Cardiac muscle cell (in vitro differentiated cells and primary cell): ENCODE results near the gene CALN1. TPM values are rescaled to one million over a fixed set of nuclear protein-coding genes. Genes with fewer than 3 reads are reported as not detected.

Source experiments
- DNase-seq, 2 donors: peaks; one replicate each; pipeline versions ENCODE4 v3.0.0 to v3.0.0-alpha.2; 2010 to 2017; ENCODE audit warnings: low read depth in 1 of 2, low spot score in 1 of 2
- H3K27ac ChIP-seq: fragments of 200-600 bp; sonication (generic); 2 replicates; pipeline ENCODE4 v1.5.1; 2016
- H3K27me3 ChIP-seq: fragments of 200-600 bp; sonication (generic); 2 replicates; pipeline ENCODE4 v1.6.0; 2016; ENCODE audit warnings: control low read depth
- H3K36me3 ChIP-seq: fragments of 200-600 bp; sonication (generic); 2 replicates; pipeline ENCODE4 v1.5.1; 2016; ENCODE audit warnings: control low read depth
- H3K4me1 ChIP-seq: fragments of 200-600 bp; sonication (generic); 2 replicates; pipeline ENCODE4 v1.8.1; 2017; ENCODE audit warnings: low read depth, mild to moderate bottlenecking, mixed run types
- H3K4me3 ChIP-seq: fragments of 200-600 bp; sonication (generic); 2 replicates; pipeline ENCODE4 v1.5.1; 2016; ENCODE audit warnings: mild to moderate bottlenecking
- H3K9me3 ChIP-seq: fragments of 200-600 bp; sonication (generic); 2 replicates; pipeline ENCODE4 v1.5.1; 2017; ENCODE audit warnings: low read depth, mild to moderate bottlenecking, control low read depth
- polyA plus RNA-seq: library from polyadenylated mRNA; unstranded; fragments of >200 nt; fragmentation: Nextera tagmentation; extraction: Ambion mirVana; gene quantifications from 2 replicates; pipeline ENCODE4 v1.2.1, GENCODE V29; 2016
- total RNA-seq: library from RNA; depleted of rRNA; stranded (reverse); fragments of >200 nt; gene quantifications from 2 replicates; pipeline ENCODE4 v1.2.3, GENCODE V29; 2016
- TF ChIP-seq, protein P1 (sequence below): IDR thresholded peaks from 2 replicates; pipeline ENCODE4 v1.5.1; 2012; ENCODE audit warnings: low read depth, mild to moderate bottlenecking, low read length

Gene CALN1
- total and polyA plus RNA-seq, 2 experiments from 2014 or later = 0.03 to 0.18 TPM

DNA sequence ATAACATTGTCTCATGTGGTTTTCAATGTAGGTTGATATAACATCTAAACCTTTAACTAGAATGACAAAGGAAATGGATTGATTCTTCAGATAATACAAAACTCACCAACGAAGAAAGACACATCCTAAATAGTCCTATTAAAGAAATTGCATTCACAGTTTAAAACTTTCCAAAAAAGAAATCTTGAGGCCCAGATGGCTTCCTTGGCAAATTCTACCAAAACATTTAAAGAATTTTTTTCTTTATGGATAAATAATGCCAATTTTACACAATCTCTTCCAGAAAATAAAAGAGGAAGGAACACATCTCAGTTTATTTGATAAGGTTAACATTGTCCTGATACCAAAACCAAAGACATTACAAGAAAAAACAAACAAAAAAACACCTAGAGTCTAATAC, 349.5 kb downstream of the CALN1 start:
- DNase-seq = no peak
- H3K27ac ChIP-seq = no peak overlapping the region
- H3K9me3 ChIP-seq = no peaks in the 10 kb centered on the region
- no peak overlapping the region for H3K4me3 ChIP-seq
- no peaks in the 10 kb centered on the region for H3K4me1 ChIP-seq
- H3K36me3 ChIP-seq = no peaks in the 10 kb centered on the region
- H3K27me3 ChIP-seq = no peaks in the 10 kb centered on the region
- TF ChIP-seq, protein P1, sequence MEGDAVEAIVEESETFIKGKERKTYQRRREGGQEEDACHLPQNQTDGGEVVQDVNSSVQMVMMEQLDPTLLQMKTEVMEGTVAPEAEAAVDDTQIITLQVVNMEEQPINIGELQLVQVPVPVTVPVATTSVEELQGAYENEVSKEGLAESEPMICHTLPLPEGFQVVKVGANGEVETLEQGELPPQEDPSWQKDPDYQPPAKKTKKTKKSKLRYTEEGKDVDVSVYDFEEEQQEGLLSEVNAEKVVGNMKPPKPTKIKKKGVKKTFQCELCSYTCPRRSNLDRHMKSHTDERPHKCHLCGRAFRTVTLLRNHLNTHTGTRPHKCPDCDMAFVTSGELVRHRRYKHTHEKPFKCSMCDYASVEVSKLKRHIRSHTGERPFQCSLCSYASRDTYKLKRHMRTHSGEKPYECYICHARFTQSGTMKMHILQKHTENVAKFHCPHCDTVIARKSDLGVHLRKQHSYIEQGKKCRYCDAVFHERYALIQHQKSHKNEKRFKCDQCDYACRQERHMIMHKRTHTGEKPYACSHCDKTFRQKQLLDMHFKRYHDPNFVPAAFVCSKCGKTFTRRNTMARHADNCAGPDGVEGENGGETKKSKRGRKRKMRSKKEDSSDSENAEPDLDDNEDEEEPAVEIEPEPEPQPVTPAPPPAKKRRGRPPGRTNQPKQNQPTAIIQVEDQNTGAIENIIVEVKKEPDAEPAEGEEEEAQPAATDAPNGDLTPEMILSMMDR = no peak

DNA sequence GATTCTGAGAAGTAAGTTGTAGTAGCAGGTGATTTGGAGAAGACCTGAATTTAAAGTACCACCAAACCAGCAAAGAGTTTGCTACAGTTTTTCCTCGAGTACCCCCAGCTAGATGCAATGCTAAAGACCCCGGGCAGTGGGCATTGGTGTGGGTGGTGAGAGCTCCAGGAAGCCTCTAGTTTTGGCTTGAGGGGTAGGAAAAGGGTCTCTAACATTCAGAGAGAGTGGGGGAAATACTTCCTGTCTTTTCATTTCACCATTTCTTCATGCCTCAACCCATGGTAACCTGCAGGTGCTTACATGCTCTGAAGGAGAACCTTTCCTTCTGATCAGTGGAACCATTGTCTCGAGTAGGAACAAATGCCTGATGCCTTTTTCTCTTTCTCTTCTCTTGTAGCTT, 352.2 kb downstream of the CALN1 start:
- Histone ChIP-seq H3K9me3 (no peaks in the 10 kb centered on the region), H3K36me3 (no peaks in the 10 kb centered on the region), H3K27ac (no peak overlapping the region), H3K4me3 (no peak overlapping the region), H3K27me3 (no peaks in the 10 kb centered on the region), H3K4me1 (no peaks in the 10 kb centered on the region)
- no peak for DNase-seq
- TF ChIP-seq, protein P1 = no peak

DNA sequence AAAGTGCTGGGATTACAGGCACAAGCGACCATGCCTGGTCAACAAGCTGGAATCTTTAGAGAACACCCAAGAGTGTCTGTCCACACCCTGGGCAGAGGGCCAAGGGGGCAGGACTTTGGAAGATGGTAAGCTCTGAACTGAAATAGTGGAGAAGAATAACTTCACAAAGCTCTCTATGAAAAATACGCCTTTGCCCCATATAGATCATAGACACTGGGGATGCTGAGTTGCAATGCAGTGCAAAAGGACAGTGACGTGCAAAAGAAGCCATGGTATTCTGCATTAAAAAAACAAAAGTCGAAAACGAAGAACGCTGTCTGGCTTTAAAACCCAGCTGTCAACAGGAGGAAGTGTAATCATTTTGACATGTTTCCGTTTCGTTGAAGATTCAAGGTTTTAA, 353.6 kb downstream of the CALN1 start:
- Histone ChIP-seq H3K4me1 (no peaks in the 10 kb centered on the region), H3K27me3 (no peaks in the 10 kb centered on the region), H3K4me3 (no peak overlapping the region), H3K36me3 (no peaks in the 10 kb centered on the region), H3K9me3 (no peaks in the 10 kb centered on the region), H3K27ac (no peak overlapping the region)
- DNase-seq = no peak
- TF ChIP-seq, protein P1 = no peak

DNA sequence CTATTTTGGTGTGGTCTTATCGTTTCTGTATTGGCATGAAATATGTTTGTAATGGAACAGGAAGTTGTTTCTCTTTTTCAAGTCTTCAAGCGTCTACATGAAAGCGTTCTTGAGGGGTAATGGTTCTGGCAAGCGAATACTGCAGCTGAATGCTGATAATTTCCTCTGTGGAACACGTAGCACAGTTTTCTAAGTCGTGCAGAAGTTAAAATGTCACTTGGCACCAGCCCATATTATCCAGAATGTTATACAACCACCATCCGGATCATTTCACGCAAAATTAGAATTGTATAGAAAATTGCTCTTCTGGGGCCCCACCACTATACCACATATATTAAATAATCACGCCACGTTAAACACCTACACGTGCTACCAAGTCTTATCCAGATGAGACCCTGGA, 354.3 kb downstream of the CALN1 start:
- Histone ChIP-seq H3K36me3 (no peaks in the 10 kb centered on the region), H3K9me3 (no peaks in the 10 kb centered on the region), H3K4me3 (no peak overlapping the region), H3K27ac (no peak overlapping the region), H3K27me3 (no peaks in the 10 kb centered on the region), H3K4me1 (no peaks in the 10 kb centered on the region)
- TF ChIP-seq, protein P1 = no peak
- no peak for DNase-seq

DNA sequence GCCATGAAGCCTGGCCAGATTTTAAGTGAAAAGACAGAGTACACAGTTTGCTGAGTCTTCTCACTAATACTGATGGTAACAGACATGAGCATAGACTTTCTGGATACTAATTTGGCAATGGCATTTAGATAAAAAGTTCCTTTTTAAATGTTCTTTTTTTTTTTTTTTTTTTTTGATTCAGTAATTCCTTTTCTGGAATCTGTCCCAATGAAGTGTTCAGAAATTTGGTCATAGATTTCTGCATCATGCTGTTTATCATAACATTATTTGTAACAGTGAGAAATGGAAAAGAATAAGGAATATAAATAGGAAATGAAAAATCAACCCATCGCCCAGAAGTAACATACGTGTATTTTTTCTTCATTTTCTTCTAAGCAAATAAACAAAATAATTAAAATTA, 354.9 kb downstream of the CALN1 start:
- Histone ChIP-seq H3K27me3 (no peaks in the 10 kb centered on the region), H3K4me1 (no peaks in the 10 kb centered on the region), H3K9me3 (no peaks in the 10 kb centered on the region), H3K27ac (no peak overlapping the region), H3K36me3 (no peaks in the 10 kb centered on the region), H3K4me3 (no peak overlapping the region)
- TF ChIP-seq, protein P1 = no peak
- no peak for DNase-seq

DNA sequence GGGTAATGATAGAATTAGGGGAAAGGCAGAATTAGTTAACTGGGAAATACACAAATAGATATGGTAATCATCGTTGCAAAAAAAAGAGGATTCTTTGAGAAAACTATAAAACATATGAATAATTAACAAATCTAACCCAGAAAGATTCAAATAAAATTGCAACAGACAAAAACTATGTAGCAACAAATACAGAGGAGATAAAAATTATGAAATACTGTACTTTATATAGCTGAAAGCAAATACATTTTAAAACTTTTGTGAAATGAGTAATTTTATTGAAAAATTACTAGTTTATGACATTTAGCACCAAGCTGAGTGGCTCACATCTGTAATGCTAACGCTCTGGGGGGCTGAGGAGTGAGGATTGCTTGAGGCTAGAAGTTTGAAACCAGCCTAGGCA, 356.7 kb downstream of the CALN1 start:
- Histone ChIP-seq H3K9me3 (no peaks in the 10 kb centered on the region), H3K4me1 (no peaks in the 10 kb centered on the region), H3K27ac (no peak overlapping the region), H3K36me3 (no peaks in the 10 kb centered on the region), H3K27me3 (no peaks in the 10 kb centered on the region), H3K4me3 (no peak overlapping the region)
- TF ChIP-seq, protein P1 = no peak
- DNase-seq = no peak
